Suprapubic skin (tissue), 4 donors: Measurements from ENCODE around the gene NACA2. TPM values are rescaled to one million over a fixed set of nuclear protein-coding genes. Genes with fewer than 3 reads are reported as not detected.
"Not testable (repeated sequence)": the region's sequence is repeated elsewhere in the genome, so short reads cannot be mapped to it uniquely, and the experiment has no call there.

Experiments used
- DNase-seq, 2 donors: peaks; one replicate each; pipeline ENCODE4 v3.0.0-alpha.2; 2019; ENCODE audit warnings: low spot score in 2 of 2
- H3K27ac ChIP-seq: fragments of 200-600 bp; sonication (generic); one replicate; pipeline ENCODE4 v1.5.1; 2019
- H3K27me3 ChIP-seq: fragments of 200-600 bp; sonication (generic); one replicate; pipeline ENCODE4 v1.5.1; 2019
- H3K36me3 ChIP-seq: fragments of 200-600 bp; sonication (generic); one replicate; pipeline ENCODE4 v1.5.1; 2019
- H3K4me1 ChIP-seq: fragments of 200-600 bp; sonication (generic); one replicate; pipeline ENCODE4 v1.5.1; 2019
- H3K4me3 ChIP-seq: fragments of 200-600 bp; sonication (generic); one replicate; pipeline ENCODE4 v1.5.1; 2019; ENCODE audit warnings: mild to moderate bottlenecking
- H3K9me3 ChIP-seq: fragments of 200-600 bp; sonication (generic); one replicate; pipeline ENCODE4 v1.5.1; 2019
- CTCF ChIP-seq, 2 donors: fragments of 200-600 bp in 1 of 2; fragments of 450-650 bp in 1 of 2; sonication (generic) in 1 of 2; IDR thresholded peaks; one replicate each; pipeline ENCODE4 v1.5.1; 2016 to 2019; ENCODE audit warnings: antibody characterized with exemption in 2 of 2, mild to moderate bottlenecking in 1 of 2, moderate library complexity in 1 of 2
- EP300 ChIP-seq: sonication (generic); formaldehyde crosslinking; IDR thresholded peaks from one replicate; pipeline ENCODE4 v1.6.1; 2017; ENCODE audit warnings: antibody characterized with exemption
- POLR2A ChIP-seq, 2 donors: fragments of 450-650 bp; IDR thresholded peaks; one replicate each; pipeline ENCODE4 v1.6.1; 2017; ENCODE audit warnings: antibody characterized with exemption in 2 of 2, mild to moderate bottlenecking in 2 of 2, moderate library complexity in 2 of 2
- POLR2AphosphoS5 ChIP-seq, 3 donors: sonication (generic); formaldehyde crosslinking; IDR thresholded peaks; one replicate each; pipeline ENCODE4 v1.6.1; 2017; ENCODE audit warnings: antibody characterized with exemption in 3 of 3
- whole genome bisulfite sequencing: methylation state at CpG from one replicate; pipeline ENCODE4 v1.1.5; 2018; 5-methylcytosine and 5-hydroxymethylcytosine counted together
- total RNA-seq, 4 donors: library from RNA; depleted of rRNA; stranded (reverse); fragments of >200 nt; gene quantifications; one replicate each; pipeline ENCODE4 v1.1.0, GENCODE V29; 2016

Gene NACA2
- total RNA-seq, 4 donors from 2014 or later: not detected

GRCh38 chr17:61634011-61634539, 43.1 kb upstream of the NACA2 start:
- no peak for DNase-seq
- Histone ChIP-seq H3K27me3 (no peaks in the 10 kb centered on the region), H3K4me3 (no peak overlapping the region), H3K27ac (no peak overlapping the region), H3K36me3 (no peaks in the 10 kb centered on the region), H3K4me1 (no peaks in the 10 kb centered on the region), H3K9me3 (no peaks in the 10 kb centered on the region)
- TF ChIP-seq CTCF (IDR thresholded peaks at IDR 0.05) (no peak), EP300 (no peak), POLR2A (IDR thresholded peaks at IDR 0.05) (no peak), POLR2AphosphoS5 (IDR thresholded peaks at IDR 0.05) (no peak)

GRCh38 chr17:61632826-61633225, 41.8 kb upstream of the NACA2 start:
- DNase-seq: no peak
- WGBS: 79% methylated on average over 1 of the region's 1 CpG
- Histone ChIP-seq H3K4me3 (no peak overlapping the region), H3K36me3 (no peaks in the 10 kb centered on the region), H3K4me1 (no peaks in the 10 kb centered on the region), H3K27ac (no peak overlapping the region), H3K9me3 (no peaks in the 10 kb centered on the region), H3K27me3 (peaks cover 4% of the 10 kb centered on the region)
- TF ChIP-seq EP300 (no peak), POLR2AphosphoS5 (IDR thresholded peaks at IDR 0.05) (no peak), POLR2A (IDR thresholded peaks at IDR 0.05) (no peak), CTCF (IDR thresholded peaks at IDR 0.05) (no peak)

DNA sequence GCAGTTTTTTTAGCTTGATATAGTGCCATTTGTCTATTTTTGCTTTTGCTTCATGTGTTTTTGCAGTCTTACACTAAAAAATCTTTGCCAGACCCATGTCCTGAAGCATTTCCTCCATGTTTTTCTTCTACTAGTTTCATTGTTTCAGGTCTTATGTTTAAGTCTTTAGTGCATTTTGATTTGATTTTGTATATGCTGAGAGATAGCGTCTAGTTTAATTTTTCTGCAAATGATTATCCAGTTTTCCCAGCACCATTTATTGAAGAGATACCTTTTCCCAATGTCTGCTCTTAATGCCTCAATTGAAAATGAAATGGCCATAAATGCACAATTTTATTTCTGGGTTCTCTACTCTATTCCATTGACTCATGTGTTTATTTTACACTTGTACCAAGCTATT, 40.8 kb upstream of the NACA2 start:
- TF ChIP-seq EP300: no peak
- TF ChIP-seq POLR2AphosphoS5 (IDR thresholded peaks at IDR 0.05): no peak
- TF ChIP-seq CTCF (IDR thresholded peaks at IDR 0.05): no peak
- TF ChIP-seq POLR2A (IDR thresholded peaks at IDR 0.05): no peak
- no peak for DNase-seq
- Histone ChIP-seq H3K9me3 (no peaks in the 10 kb centered on the region), H3K36me3 (no peaks in the 10 kb centered on the region), H3K27me3 (peaks cover 4% of the 10 kb centered on the region), H3K27ac (no peak overlapping the region), H3K4me1 (no peaks in the 10 kb centered on the region), H3K4me3 (no peak overlapping the region)
- 94% methylated on average over 1 of the region's 1 CpG for WGBS

DNA sequence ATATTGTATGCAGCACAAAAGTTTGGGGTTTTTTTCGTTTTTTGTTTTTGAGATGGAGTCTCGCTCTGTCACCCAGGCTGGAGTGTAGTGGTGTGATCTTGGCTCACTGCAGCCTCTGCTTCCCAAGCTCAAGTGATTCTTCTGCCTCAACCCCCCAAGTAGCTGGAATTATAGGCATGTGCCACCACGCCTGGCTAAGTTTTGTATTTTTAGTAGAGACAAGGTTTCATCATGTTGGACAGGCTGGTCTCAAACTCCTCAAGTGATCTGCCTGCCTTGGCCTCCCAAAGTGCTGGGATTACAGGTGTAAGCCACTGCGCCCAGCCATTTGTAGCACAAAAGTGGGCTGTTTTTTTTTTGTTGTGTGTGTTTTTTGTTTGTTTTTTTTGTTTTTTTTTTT, 37.1 kb upstream of the NACA2 start:
- H3K9me3 ChIP-seq, DNase-seq, H3K27ac ChIP-seq, H3K27me3 ChIP-seq, H3K4me3 ChIP-seq, H3K4me1 ChIP-seq, H3K36me3 ChIP-seq: not testable (repeated sequence)
- 74% methylated on average over 4 of the region's 4 CpGs for WGBS

- WGBS: 21% methylated on average over 2 of the region's 2 CpGs
- no peak for DNase-seq
- no peaks in the 10 kb centered on the region for H3K36me3 ChIP-seq
- no peaks in the 10 kb centered on the region for H3K9me3 ChIP-seq
- H3K27me3 ChIP-seq: peaks cover 4% of the 10 kb centered on the region
- no peak overlapping the region for H3K4me3 ChIP-seq
- TF ChIP-seq POLR2A (IDR thresholded peaks at IDR 0.05) (no peak), EP300 (no peak), CTCF (IDR thresholded peaks at IDR 0.05) (no peak), POLR2AphosphoS5 (IDR thresholded peaks at IDR 0.05) (no peak)
- no peaks in the 10 kb centered on the region for H3K4me1 ChIP-seq
- no peak overlapping the region for H3K27ac ChIP-seq
Observed at GRCh38 chr17:61627658-61628057, 36.6 kb upstream of the NACA2 start.

- no peak overlapping the region for H3K27ac ChIP-seq
- TF ChIP-seq EP300: no peak
- no peak for TF ChIP-seq POLR2AphosphoS5 (IDR thresholded peaks at IDR 0.05)
- no peak for TF ChIP-seq CTCF (IDR thresholded peaks at IDR 0.05)
- no peak for TF ChIP-seq POLR2A (IDR thresholded peaks at IDR 0.05)
- no peaks in the 10 kb centered on the region for H3K36me3 ChIP-seq
- H3K9me3 ChIP-seq: no peaks in the 10 kb centered on the region
- no peak for DNase-seq
- H3K4me3 ChIP-seq: no peak overlapping the region
- H3K4me1 ChIP-seq: no peaks in the 10 kb centered on the region
- peaks cover 4% of the 10 kb centered on the region for H3K27me3 ChIP-seq
Observed at GRCh38 chr17:61627125-61627524, 36.1 kb upstream of the NACA2 start.
